HG03439 (cell line): Measurements from ENCODE around the gene GPHN.

Experiments
- ATAC-seq: cut with Tn5 transposase; IDR thresholded peaks from one replicate; pipeline ENCODE4 v1.9.1; 2021; ENCODE audit warnings: mild to moderate bottlenecking, moderate library complexity; ENCODE audit not compliant: unreplicated experiment

The GPHN gene

GRCh38 chr14:67192366-67192765, 684.4 kb downstream of the GPHN start:
- ATAC-seq: no peak

GRCh38 chr14:67195279-67195678, 687.3 kb downstream of the GPHN start:
- no peak for ATAC-seq

GRCh38 chr14:67199016-67199415, 691.1 kb downstream of the GPHN start:
- no peak for ATAC-seq

GRCh38 chr14:67207810-67208209, 699.9 kb downstream of the GPHN start:
- no peak for ATAC-seq

- no peak for ATAC-seq
These were observed 710.2 kb downstream of the GPHN start for GRCh38 chr14:67218126-67218525.

GRCh38 chr14:67221248-67221981, 713.5 kb downstream of the GPHN start:
- no peak for ATAC-seq

GRCh38 chr14:67221982-67222328, 714.0 kb downstream of the GPHN start:
- ATAC-seq: no peak

GRCh38 chr14:67225523-67225922, 717.6 kb downstream of the GPHN start:
- no peak for ATAC-seq

GRCh38 chr14:67228325-67228984, 720.5 kb downstream of the GPHN start:
- no peak for ATAC-seq
